Activated CD8-positive, alpha-beta memory T cell treated with anti-CD3 and anti-CD28 coated beads for 24 hours (primary cell): ENCODE results near the gene INVS.
"Not testable (repeated sequence)": the region's sequence is repeated elsewhere in the genome, so short reads cannot be mapped to it uniquely, and the experiment has no call there.

Experiments
- DNase-seq: peaks from one replicate; pipeline ENCODE4 v3.0.0-alpha.2; 2020

INVS gene

GRCh38 chr9:100125910-100126309 is 26.9 kb downstream of the INVS start:
- no peak for DNase-seq

- DNase-seq, result no peak
These were observed 27.4 kb downstream of the INVS start for GRCh38 chr9:100126423-100126822.

GRCh38 chr9:100129772-100130171 is 30.7 kb downstream of the INVS start:
- no peak for DNase-seq

- DNase-seq, result no peak
These were observed 32.2 kb downstream of the INVS start for GRCh38 chr9:100131216-100131615.

GRCh38 chr9:100131875-100132430 is 32.9 kb downstream of the INVS start:
- no peak for DNase-seq

GRCh38 chr9:100134731-100135130 is 35.7 kb downstream of the INVS start:
- no peak for DNase-seq

- not testable (repeated sequence) for DNase-seq
These were observed 37.8 kb downstream of the INVS start for GRCh38 chr9:100136799-100137198.

- not testable (repeated sequence) for DNase-seq
These were observed 41.3 kb downstream of the INVS start for GRCh38 chr9:100140303-100140702.

- not testable (repeated sequence) for DNase-seq
These were observed 42.8 kb downstream of the INVS start for GRCh38 chr9:100141862-100142261.

- not testable (repeated sequence) for DNase-seq
These were observed 46.3 kb downstream of the INVS start for GRCh38 chr9:100145167-100145934.

- not testable (repeated sequence) for DNase-seq
These were observed 46.9 kb downstream of the INVS start for GRCh38 chr9:100145976-100146375.

GRCh38 chr9:100150214-100150613 is 51.2 kb downstream of the INVS start:
- DNase-seq, result no peak

- DNase-seq, result no peak
These were observed 61.0 kb downstream of the INVS start for GRCh38 chr9:100160021-100160420.

- no peak for DNase-seq
These were observed 68.1 kb downstream of the INVS start for GRCh38 chr9:100167176-100167575.

- no peak for DNase-seq
These were observed 69.0 kb downstream of the INVS start for GRCh38 chr9:100167915-100168654.

- DNase-seq, result no peak
These were observed 71.0 kb downstream of the INVS start for GRCh38 chr9:100170085-100170484.

GRCh38 chr9:100170556-100170955 is 71.5 kb downstream of the INVS start:
- DNase-seq, result no peak

- no peak for DNase-seq
These were observed 87.3 kb downstream of the INVS start for GRCh38 chr9:100186356-100186755.

- no peak for DNase-seq
These were observed 91.3 kb downstream of the INVS start for GRCh38 chr9:100190339-100190738.

GRCh38 chr9:100191264-100191663 is 92.2 kb downstream of the INVS start:
- DNase-seq, result no peak

GRCh38 chr9:100193078-100193477 is 94.0 kb downstream of the INVS start:
- no peak for DNase-seq

GRCh38 chr9:100196215-100196614 is 97.2 kb downstream of the INVS start:
- DNase-seq, result no peak

GRCh38 chr9:100196828-100197227 is 97.8 kb downstream of the INVS start:
- no peak for DNase-seq

GRCh38 chr9:100197553-100197952 is 98.5 kb downstream of the INVS start:
- no peak for DNase-seq
